GM12892 (cell line): Measurements from ENCODE around the gene ODC1.

Source experiments
- POLR2A ChIP-seq: IDR thresholded peaks from 2 replicates; pipeline ENCODE4 v1.6.1; 2011; ENCODE audit warnings: low read depth, low read length, control low read depth
- POLR2AphosphoS5 ChIP-seq: IDR thresholded peaks from 2 replicates; pipeline ENCODE4 v1.6.1; 2011; ENCODE audit warnings: low read depth, low read length, control low read depth
- TAF1 ChIP-seq: IDR thresholded peaks from 2 replicates; pipeline ENCODE4 v1.6.1; 2011; ENCODE audit warnings: low read depth, mild to moderate bottlenecking, control low read depth, low read length, borderline replicate concordance

DNA sequence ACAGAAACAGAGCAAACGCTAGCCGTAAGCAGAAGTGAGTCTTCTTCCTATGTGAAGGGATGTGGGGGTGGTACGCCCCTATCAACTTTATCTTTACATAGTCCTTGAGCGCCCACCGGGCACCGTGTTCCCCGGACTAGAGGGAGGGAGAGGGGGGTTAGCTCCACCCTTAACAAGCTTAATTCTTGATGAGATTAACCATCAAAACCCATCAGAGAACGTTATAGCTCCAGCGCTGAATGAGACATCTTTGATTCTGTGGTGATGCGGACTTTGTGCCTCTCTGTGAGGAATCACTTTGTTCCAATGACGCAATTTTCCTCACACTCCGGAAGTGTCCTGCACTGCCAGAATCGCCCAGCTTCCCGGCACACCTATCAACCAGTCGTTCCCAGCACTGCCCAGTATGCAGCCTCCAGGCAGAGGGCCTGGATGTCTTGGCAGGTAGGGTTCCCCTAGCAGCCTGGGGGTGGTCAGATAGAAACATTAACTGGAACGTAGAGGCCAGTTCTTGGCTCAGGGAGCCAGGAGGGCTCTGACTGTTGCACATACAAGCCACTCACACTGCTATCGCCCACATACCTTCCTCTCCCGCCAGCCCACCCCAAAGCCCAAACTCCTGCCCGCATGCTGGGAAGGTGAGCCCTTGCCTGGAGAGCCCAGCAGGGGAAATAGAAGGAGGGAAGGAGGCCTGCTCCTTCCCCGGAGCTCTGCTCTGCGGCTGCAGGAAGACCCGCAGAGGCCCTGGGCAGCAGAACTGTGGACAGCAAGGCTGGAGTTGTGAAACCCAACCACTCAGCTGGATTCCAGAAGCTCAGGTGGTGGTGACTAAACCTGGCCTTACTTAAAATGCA is 1.9 kb upstream of the ODC1 start:
- no peak for TF ChIP-seq POLR2AphosphoS5
- no peak for TF ChIP-seq TAF1
- TF ChIP-seq POLR2A: no peak
